ENCODE data around the gene ADM.

DNA sequence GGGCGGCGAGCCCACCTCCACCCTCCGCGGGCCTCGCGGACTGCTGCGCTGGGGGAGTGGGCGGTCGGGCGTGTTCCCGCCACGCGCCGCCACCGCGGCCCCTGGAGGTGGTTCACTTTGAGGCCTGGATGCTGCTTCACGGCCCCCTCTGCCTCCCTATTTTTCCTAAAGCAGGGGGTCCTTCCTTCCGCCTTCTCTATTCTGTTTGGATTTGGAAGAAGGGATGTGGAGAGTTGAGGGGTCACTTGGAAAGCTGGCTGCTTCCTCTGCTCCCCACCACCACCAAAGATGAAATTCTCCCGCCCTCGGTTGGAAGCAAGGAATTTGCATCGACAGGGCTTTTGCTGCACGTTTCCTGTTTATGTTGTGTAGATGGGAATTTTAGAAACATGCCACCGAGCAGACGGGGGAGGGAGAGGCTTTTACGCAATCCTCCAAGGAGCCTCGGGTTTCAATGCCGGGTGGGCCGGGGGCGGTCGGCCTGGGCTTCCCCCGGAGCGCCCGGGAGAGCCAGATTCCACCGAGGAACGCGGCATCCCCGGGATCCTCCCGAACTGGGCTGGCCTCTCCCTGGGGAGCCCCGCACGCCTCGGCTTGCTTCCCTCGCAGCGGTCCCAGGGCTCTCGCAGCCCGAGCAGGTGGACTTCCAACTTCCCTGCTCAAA is 10.5 kb upstream of the ADM start:
- no peak for TF ChIP-seq POLR2AphosphoS5 (IDR thresholded peaks at IDR 0.05; ENCODE audit: low read depth, low read length)
- TF ChIP-seq TAF1 (IDR thresholded peaks at IDR 0.05; ENCODE audit: borderline replicate concordance, low read depth, low read length) = no peak
- TF ChIP-seq POLR2A (IDR thresholded peaks at IDR 0.05; ENCODE audit: low read depth, low read length) = no peak

Data from GM12892 (cell line).